GM19468 (cell line): ENCODE results near the gene ERC1.
"Not testable (repeated sequence)": the region's sequence is repeated elsewhere in the genome, so short reads cannot be mapped to it uniquely, and the experiment has no call there.

Experiments
- ATAC-seq: cut with Tn5 transposase; IDR thresholded peaks from one replicate; pipeline ENCODE4 v1.9.1; 2021; ENCODE audit warnings: mild to moderate bottlenecking, moderate library complexity, moderate number of reproducible peaks; ENCODE audit not compliant: unreplicated experiment; ENCODE audit errors: extremely low read depth

ERC1 gene

DNA sequence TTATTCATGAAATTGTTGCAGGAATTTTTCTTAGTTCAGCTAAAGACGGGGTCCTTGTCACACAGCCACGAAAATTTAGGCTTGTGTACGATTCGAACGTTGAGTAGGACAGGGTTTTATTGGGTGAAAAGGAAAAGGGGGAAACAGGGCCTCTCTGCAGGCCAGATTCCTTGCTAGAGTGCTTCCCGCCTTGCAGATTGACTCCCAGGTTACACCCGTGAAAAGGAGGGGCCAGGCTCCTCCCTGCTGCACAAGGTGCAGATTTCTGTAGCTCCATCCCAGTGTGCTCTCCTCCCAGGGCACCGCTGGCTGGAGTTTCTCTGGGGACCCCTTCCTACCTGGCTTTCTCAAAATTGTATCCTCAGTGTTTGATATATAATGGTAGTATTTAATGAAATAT lies 221.5 kb downstream of the ERC1 start:
- no peak for ATAC-seq

GRCh38 chr12:1213205-1213604 lies 222.2 kb downstream of the ERC1 start:
- no peak for ATAC-seq

DNA sequence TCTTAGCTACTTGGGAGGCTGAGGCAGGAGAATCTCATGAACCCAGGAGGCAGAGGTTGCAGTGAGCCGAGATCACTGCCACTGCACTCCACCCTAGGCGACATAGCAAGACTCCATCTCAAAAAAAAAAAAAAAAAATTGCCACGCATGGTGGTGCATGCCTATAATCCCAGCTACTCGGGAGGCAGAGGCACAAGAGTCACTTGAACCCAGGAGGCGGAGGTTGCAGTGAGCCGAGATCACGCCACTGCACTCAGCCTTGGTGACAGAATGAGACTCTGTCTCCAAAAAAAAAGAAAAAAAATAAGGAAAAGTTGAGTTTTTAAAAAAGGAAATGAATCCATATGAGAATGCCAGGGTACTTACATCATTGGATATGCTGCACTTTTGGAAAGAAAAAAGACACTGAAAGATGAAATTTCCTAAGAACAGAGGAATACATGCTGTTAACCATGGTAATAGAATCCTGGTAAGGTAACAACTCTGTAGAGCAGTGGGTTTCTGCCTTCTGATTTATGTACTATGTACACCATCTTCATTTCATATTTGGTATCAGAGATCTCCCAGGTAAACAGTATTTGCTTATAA lies 222.7 kb downstream of the ERC1 start:
- no peak for ATAC-seq

GRCh38 chr12:1216560-1216959 lies 225.5 kb downstream of the ERC1 start:
- no peak for ATAC-seq

DNA sequence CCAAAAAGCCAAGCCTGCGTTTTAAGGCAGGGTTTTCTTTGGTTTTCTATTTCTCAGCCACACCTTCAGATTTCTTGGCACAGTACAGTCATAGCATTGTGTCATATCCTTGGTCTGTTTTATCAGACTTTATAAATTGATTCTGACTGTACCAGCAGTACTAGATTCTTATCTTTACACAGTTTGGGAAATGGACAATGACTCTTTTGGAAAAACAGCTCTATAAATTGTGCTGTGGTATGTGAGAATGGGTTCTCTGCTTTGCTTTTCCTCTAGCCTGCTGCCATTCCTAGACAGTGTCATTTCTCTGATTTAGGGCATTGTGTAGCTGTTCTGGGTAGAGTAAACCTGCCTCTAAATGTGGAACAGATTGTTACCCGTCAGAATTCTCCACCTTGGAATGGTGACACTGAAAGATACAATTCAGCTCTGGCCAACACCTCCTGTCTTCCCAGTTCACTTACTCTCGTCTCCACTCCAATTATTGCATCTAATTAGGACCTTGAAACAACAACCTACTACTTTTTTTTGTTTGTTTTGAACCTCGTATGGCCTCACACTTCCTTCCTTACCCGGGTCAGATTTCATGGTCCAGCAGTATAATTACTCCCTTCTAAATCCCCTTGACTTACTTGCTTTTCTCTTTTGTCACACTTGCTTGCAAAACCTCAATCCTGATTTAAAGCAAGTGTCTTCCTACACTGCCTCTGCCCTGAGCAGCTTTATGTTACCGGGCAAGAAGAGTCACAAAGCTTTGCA lies 226.3 kb downstream of the ERC1 start:
- ATAC-seq = no peak

GRCh38 chr12:1218369-1218768 lies 227.3 kb downstream of the ERC1 start:
- ATAC-seq = no peak

- no peak for ATAC-seq
Measured at GRCh38 chr12:1220127-1221092, 229.4 kb downstream of the ERC1 start.

GRCh38 chr12:1222858-1223639 lies 232.0 kb downstream of the ERC1 start:
- no peak for ATAC-seq

GRCh38 chr12:1226951-1227350 lies 235.9 kb downstream of the ERC1 start:
- no peak for ATAC-seq

- no peak for ATAC-seq
Measured at GRCh38 chr12:1234073-1234472, 243.1 kb downstream of the ERC1 start.

GRCh38 chr12:1246637-1247036 lies 255.6 kb downstream of the ERC1 start:
- ATAC-seq = no peak

DNA sequence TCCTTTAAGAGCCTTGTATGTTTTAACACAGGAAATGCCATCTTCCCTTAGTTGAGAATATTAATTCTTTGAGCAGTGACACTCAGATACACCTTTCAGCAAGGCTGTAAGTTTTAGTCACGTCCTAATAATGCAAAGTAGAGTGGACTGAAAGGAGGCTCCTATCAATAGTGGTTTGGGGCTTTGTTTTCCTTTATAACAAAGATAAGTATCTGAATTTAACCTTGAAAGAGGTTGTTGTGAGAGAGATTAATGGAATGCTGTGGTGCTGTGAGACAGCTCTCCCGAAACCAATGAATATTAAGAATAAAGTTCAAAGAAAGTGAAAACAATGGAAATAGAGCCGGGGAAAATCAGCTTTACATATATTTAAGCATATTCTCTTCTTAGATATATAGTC lies 259.6 kb downstream of the ERC1 start:
- no peak for ATAC-seq

DNA sequence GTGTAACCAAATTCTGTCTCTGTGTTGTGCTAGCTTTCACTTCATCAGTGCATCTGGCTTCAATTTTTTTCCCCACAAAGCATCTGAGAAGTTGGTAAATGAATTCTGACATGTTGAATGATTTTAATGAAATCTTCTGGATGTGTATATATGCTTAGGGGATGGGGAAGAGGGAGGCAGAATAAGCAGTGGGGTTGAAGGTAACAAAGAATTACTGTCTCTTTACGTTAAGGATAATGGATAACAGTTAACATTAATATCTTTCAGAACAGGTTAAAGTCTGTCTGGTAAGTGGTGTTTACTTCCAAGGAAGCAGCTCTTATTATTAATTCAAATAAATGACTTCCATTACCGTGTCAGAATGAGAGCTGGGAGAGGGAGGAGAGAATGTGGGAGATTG lies 261.7 kb downstream of the ERC1 start:
- no peak for ATAC-seq

- not testable (repeated sequence) for ATAC-seq
Measured at GRCh38 chr12:1255125-1255524, 264.1 kb downstream of the ERC1 start.

DNA sequence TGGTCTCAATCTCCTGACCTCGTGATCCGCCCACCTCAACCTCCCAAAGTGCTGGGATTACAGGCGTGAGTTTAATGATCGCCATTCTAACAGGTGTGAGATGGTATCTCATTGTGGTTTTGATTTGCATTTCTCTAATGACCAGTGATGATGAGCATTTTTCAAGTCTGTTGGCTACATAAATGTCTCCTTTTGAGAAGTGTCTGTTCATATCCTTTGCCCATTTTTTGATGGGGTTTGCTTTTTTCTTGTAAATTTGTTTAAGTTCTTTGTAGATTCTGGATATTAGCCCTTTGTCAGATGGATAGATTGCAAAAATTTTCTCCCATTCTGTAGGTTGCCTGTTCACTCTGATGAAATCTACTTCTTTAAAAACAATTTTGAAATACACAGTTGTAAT lies 264.8 kb downstream of the ERC1 start:
- not testable (repeated sequence) for ATAC-seq

- ATAC-seq = no peak
Measured at GRCh38 chr12:1256285-1256684, 265.3 kb downstream of the ERC1 start.

- ATAC-seq = no peak
Measured at GRCh38 chr12:1256991-1257390, 266.0 kb downstream of the ERC1 start.

DNA sequence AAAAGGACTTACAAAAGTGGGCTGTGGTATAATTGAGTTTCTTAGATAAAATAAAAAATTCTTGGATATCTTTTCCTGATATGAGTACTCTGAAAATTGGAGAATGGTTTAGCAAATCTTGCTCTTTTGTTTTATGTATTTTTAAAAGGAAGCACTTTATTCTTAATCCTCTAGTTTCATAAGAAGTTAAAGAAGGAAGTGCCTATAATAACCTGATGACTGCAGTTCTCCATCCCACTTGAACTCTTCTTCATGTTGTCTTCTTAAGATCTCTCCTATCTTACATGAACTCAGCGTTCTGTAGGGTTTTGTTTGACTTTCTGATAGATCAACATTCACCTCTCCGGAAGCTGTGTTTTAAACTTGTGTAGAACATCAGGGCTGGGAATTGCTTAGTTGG lies 271.0 kb downstream of the ERC1 start:
- no peak for ATAC-seq

- ATAC-seq = no peak
Measured at GRCh38 chr12:1267243-1267642, 276.2 kb downstream of the ERC1 start.

GRCh38 chr12:1272142-1272541 lies 281.1 kb downstream of the ERC1 start:
- ATAC-seq = no peak
